H1 (cell line): ENCODE results near the gene TRMT61A. TPM values are rescaled to one million over a fixed set of nuclear protein-coding genes. Genes with fewer than 3 reads are reported as not detected.

ENCODE experiments used
- CTCF ChIA-PET: fragments of 300-600 bp; sonication (Branson Sonifier 250); formaldehyde crosslinking; loops from one replicate; lab custom pipeline; 2021; ENCODE audit not compliant: partially characterized antibody; lab: Charles Lee
- POLR2A ChIA-PET: fragments of 300-600 bp; sonication (Branson Sonifier 250); formaldehyde crosslinking; loops from one replicate; lab custom pipeline; 2021; ENCODE audit warnings: inconsistent platforms; ENCODE audit not compliant: partially characterized antibody; lab: Charles Lee
- DNase-seq, 2 experiments: peaks; one replicate each; pipeline versions ENCODE4 v3.0.0 to v3.0.0-alpha.2; 2010 to 2022; ENCODE audit warnings: low spot score in 2 of 2, low read depth in 1 of 2, mixed read lengths in 1 of 2
- FAIRE-seq: peaks from 2 replicates; lab custom pipeline; 2011; peaks lifted over from hg19 to GRCh38; lab: Jason Lieb, UNC
- H2AFZ ChIP-seq: 2 replicates; pipeline ENCODE4 v1.8.1; 2012; ENCODE audit warnings: low read length, inconsistent platforms
- H2AK5ac ChIP-seq: 2 replicates; pipeline ENCODE4 v1.6.1; 2013; ENCODE audit warnings: low read depth, low read length
- H2BK120ac ChIP-seq: replicated peaks from 2 replicates; pipeline ENCODE3; 2013; ENCODE audit warnings: low read depth, low read length, inconsistent platforms
- H2BK12ac ChIP-seq: 2 replicates; pipeline ENCODE4 v1.6.1; 2013; ENCODE audit warnings: low read depth, low read length
- H2BK15ac ChIP-seq: 2 replicates; pipeline ENCODE4 v1.6.1; 2013; ENCODE audit warnings: low read length
- H2BK20ac ChIP-seq: 2 replicates; pipeline ENCODE4 v1.6.1; 2013; ENCODE audit warnings: low read length
- H2BK5ac ChIP-seq: 2 replicates; pipeline ENCODE4 v1.6.1; 2013; ENCODE audit warnings: low read depth, low read length
- H3K14ac ChIP-seq: 2 replicates; pipeline ENCODE4 v1.6.1; 2013; ENCODE audit warnings: inconsistent platforms; ENCODE audit not compliant: insufficient read length
- H3K18ac ChIP-seq: 2 replicates; pipeline ENCODE4 v1.6.1; 2013; ENCODE audit warnings: low read length; ENCODE audit errors: extremely low read depth
- H3K23ac ChIP-seq: 2 replicates; pipeline ENCODE4 v1.6.1; 2013; ENCODE audit warnings: inconsistent platforms; ENCODE audit not compliant: insufficient read length
- H3K23me2 ChIP-seq: 2 replicates; pipeline ENCODE4 v1.6.1; 2013; ENCODE audit warnings: low read depth, low read length
- H3K27ac ChIP-seq: 2 replicates; pipeline ENCODE4 v1.6.1; 2011; ENCODE audit warnings: low read depth, low read length, inconsistent platforms
- H3K27me3 ChIP-seq, 4 experiments: replicated peaks in 1 of 4; 1 replicate in 1 of 4; 2 replicates in 3 of 4; pipeline versions ENCODE4 v1.6.1 to v1.8.1; 2011 to 2013; ENCODE audit warnings: low read length in 3 of 4, mild to moderate bottlenecking in 3 of 4, inconsistent platforms in 2 of 4, mixed read lengths in 2 of 4, moderate library complexity in 1 of 4; ENCODE audit not compliant: control insufficient read depth in 3 of 4, insufficient read depth in 3 of 4; ENCODE audit errors: extremely low read depth in 1 of 4
- H3K36me3 ChIP-seq, 4 experiments: 2 replicates each; pipeline versions ENCODE4 v1.6.1 to v1.8.1; 2011 to 2013; ENCODE audit warnings: mild to moderate bottlenecking in 4 of 4, low read length in 3 of 4, moderate library complexity in 2 of 4, control low read depth in 1 of 4, inconsistent platforms in 1 of 4; ENCODE audit not compliant: insufficient read depth in 4 of 4, control insufficient read depth in 2 of 4
- H3K4ac ChIP-seq: replicated peaks from 2 replicates; pipeline ENCODE3; 2013; ENCODE audit warnings: low read length, low read depth, mixed read lengths, inconsistent platforms; ENCODE audit not compliant: insufficient read length
- H3K4me1 ChIP-seq, 4 experiments: replicated peaks in 1 of 4; 1 replicate in 1 of 4; 2 replicates in 3 of 4; pipeline versions ENCODE4 v1.6.1 to v1.8.1; 2011 to 2013; ENCODE audit warnings: low read length in 3 of 4, inconsistent platforms in 2 of 4, mixed read lengths in 1 of 4; ENCODE audit not compliant: insufficient read depth in 4 of 4, control insufficient read depth in 3 of 4
- H3K4me2 ChIP-seq, 2 experiments: 2 replicates each; pipeline versions ENCODE4 v1.6.1 to v1.8.1; 2011 to 2013; ENCODE audit warnings: low read depth in 2 of 2, low read length in 2 of 2, control low read depth in 1 of 2, inconsistent platforms in 1 of 2, mild to moderate bottlenecking in 1 of 2; ENCODE audit not compliant: insufficient read depth in 1 of 2
- H3K4me3 ChIP-seq, 4 experiments: fragments of 200-600, 300-600 bp in 1 of 4; sonication (generic), shearing (Covaris generic), sonication (Bioruptor Twin) in 1 of 4; 2 replicates each; pipeline versions ENCODE4 v1.5.1 to v1.8.1; 2011 to 2016; ENCODE audit warnings: low read length in 4 of 4, low read depth in 3 of 4, control low read depth in 2 of 4, inconsistent platforms in 2 of 4, mild to moderate bottlenecking in 2 of 4, mixed read lengths in 1 of 4, moderate library complexity in 1 of 4; ENCODE audit not compliant: insufficient read depth in 2 of 4; ENCODE audit errors: extremely low read depth in 1 of 4
- H3K56ac ChIP-seq: replicated peaks from 2 replicates; pipeline ENCODE3; 2013; ENCODE audit warnings: low read depth, mild to moderate bottlenecking, mixed read lengths, low read length, inconsistent platforms; ENCODE audit not compliant: insufficient read length
- H3K79me1 ChIP-seq: 2 replicates; pipeline ENCODE4 v1.6.1; 2013; ENCODE audit warnings: low read depth, low read length, control low read depth
- H3K79me2 ChIP-seq, 2 experiments: 2 replicates each; pipeline versions ENCODE4 v1.6.1 to v1.8.1; 2012 to 2013; ENCODE audit warnings: low read length in 2 of 2, mild to moderate bottlenecking in 2 of 2, inconsistent platforms in 1 of 2; ENCODE audit not compliant: insufficient read depth in 2 of 2, control insufficient read depth in 1 of 2
- H3K9ac ChIP-seq, 4 experiments: replicated peaks in 1 of 4; 1 replicate in 1 of 4; 2 replicates in 3 of 4; pipeline versions ENCODE4 v1.6.1 to v1.8.1; 2011 to 2013; ENCODE audit warnings: low read depth in 3 of 4, low read length in 3 of 4, control low read depth in 2 of 4, mild to moderate bottlenecking in 2 of 4, moderate library complexity in 2 of 4, inconsistent platforms in 1 of 4; ENCODE audit errors: extremely low read depth in 1 of 4
- H3K9me3 ChIP-seq, 2 experiments: 2 replicates each; pipeline versions ENCODE4 v1.6.1 to v1.8.1; 2012 to 2013; ENCODE audit warnings: mild to moderate bottlenecking in 2 of 2, moderate library complexity in 2 of 2, control low read depth in 1 of 2, inconsistent platforms in 1 of 2, low read depth in 1 of 2, low read length in 1 of 2, mixed read lengths in 1 of 2; ENCODE audit not compliant: insufficient read depth in 2 of 2
- H4K20me1 ChIP-seq, 2 experiments: replicated peaks in 1 of 2; 2 replicates each; pipeline versions ENCODE3 to v1.8.1; 2011 to 2013; ENCODE audit warnings: inconsistent platforms in 2 of 2, low read length in 2 of 2, mild to moderate bottlenecking in 1 of 2; ENCODE audit not compliant: insufficient read depth in 2 of 2, control insufficient read depth in 1 of 2
- H4K5ac ChIP-seq: 2 replicates; pipeline ENCODE4 v1.6.1; 2013; ENCODE audit warnings: low read length, low read depth, mixed read lengths, inconsistent platforms; ENCODE audit not compliant: insufficient read length
- H4K8ac ChIP-seq: 2 replicates; pipeline ENCODE4 v1.8.0; 2013; ENCODE audit warnings: mild to moderate bottlenecking, moderate library complexity, low read length, inconsistent platforms; ENCODE audit not compliant: insufficient read depth; ENCODE audit errors: extremely low read depth
- H4K91ac ChIP-seq: replicated peaks from 2 replicates; pipeline ENCODE3; 2013; ENCODE audit warnings: low read length, mixed read lengths, inconsistent platforms; ENCODE audit not compliant: insufficient read length
- RAD21 ChIP-seq, 2 experiments: IDR thresholded peaks in 1 of 2; conservative IDR thresholded peaks in 1 of 2; 2 replicates each; pipeline ENCODE4 v1.6.1; 2011; ENCODE audit warnings: low read depth in 2 of 2, low read length in 2 of 2, improper control_type of control experiment in 1 of 2, inconsistent platforms in 1 of 2, mild to moderate bottlenecking in 1 of 2, moderate library complexity in 1 of 2
- SP4 ChIP-seq: IDR thresholded peaks from 2 replicates; pipeline ENCODE4 v1.6.1; 2012; ENCODE audit warnings: low read length, inconsistent platforms
- WGBS, 2 experiments: shearing (Covaris generic) in 1 of 2; methylation state at CpG; one replicate each; pipeline versions ENCODE4 v1.1.6 to v1.1.7; 2013 to 2015; ENCODE audit warnings: low lambda C conversion rate in 2 of 2, mixed read lengths in 2 of 2, inconsistent platforms in 1 of 2, low coverage in 1 of 2, missing lambda C conversion rate in 1 of 2; ENCODE audit not compliant: insufficient replicate concordance in 2 of 2, insufficient coverage in 1 of 2, insufficient read length in 1 of 2; ENCODE audit errors: extremely low coverage in 1 of 2, missing lambda C conversion rate in 1 of 2; 5-methylcytosine and 5-hydroxymethylcytosine counted together
- polyA plus RNA-seq, 7 experiments: library from polyadenylated mRNA; depleted of rRNA in 3 of 7; stranded (reverse) in 5 of 7; unstranded in 2 of 7; fragments of >200 nt in 5 of 7; fragments of 200-250 nt in 2 of 7; gene quantifications; 1 replicate in 5 of 7; 2 replicates in 1 of 7; 4 replicates in 1 of 7; pipeline versions ENCODE4 v1.2.1 to v1.2.3, GENCODE V29; 2011 to 2013; ENCODE audit warnings: missing spikeins in 2 of 7, mixed read lengths in 2 of 7
- total RNA-seq: library from RNA; stranded (reverse); fragmentation: NEBNext Ultra II Directional; extraction: Animal tissue kit (Norgen Biotek cat#: 25700); gene quantifications from 2 replicates; pipeline ENCODE4 v1.2.1, GENCODE V29; 2021

Gene TRMT61A
- total and polyA plus RNA-seq, 2 of the 8 experiments (the other 6 are each of a cell fraction or from before 2014, with no cell fraction given) = 15.8 to 19.0 TPM

DNA sequence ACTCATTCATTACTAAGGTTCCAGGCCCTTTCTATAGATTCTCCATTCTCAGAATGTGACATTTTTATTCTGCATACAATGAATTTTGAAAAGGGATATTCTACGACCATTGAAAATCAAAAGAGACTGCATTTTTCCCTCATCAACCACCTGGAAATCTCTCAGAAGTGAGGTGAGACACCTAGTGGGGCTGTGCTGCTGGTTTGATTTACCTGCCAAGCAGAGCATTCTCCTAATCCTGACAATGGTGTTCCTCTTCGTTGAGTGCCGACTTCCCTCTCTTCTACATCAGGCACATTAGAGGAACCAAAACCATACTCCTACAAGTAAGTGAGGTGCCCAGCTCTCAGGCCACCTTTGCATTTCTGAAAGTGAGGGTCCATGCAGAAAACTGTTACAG lies 21.2 kb upstream of the TRMT61A start:
- Histone ChIP-seq H3K23me2 (no peaks in the 10 kb centered on the region), H3K79me1 (no peaks in the 10 kb centered on the region), H3K27me3 (no peaks in the 10 kb centered on the region), H2BK20ac (no peak overlapping the region), H3K18ac (no peak overlapping the region), H3K9ac (no peak overlapping the region), H3K4me3 (no peak overlapping the region), H3K9me3 (no peaks in the 10 kb centered on the region), H4K5ac (no peak overlapping the region), H3K4me1 (no peaks in the 10 kb centered on the region), H3K27ac (no peak overlapping the region), H3K14ac (no peak overlapping the region), H4K8ac (no peak overlapping the region), H2BK5ac (no peak overlapping the region), H3K36me3 (peaks cover 15 to 41% (median 21%) of the 10 kb centered on the region in 4 experiments; a peak in 7 of 8 replicates), H2AFZ (no peak overlapping the region), H2BK12ac (no peak overlapping the region), H3K4me2 (no peak overlapping the region), H2BK120ac (no peak overlapping the region), H3K23ac (no peak overlapping the region), H3K4ac (no peak overlapping the region), H2BK15ac (no peak overlapping the region), H4K91ac (no peak overlapping the region), H4K20me1 (no peaks in the 10 kb centered on the region), H3K79me2 (no peaks in the 10 kb centered on the region), H2AK5ac (no peak overlapping the region), H3K56ac (no peak overlapping the region)
- CTCF ChIA-PET = interaction anchor here (4.3 to 31.3 kb wide), 3 partner anchors 10 to 33 kb away, joined by 32 to 921 read pairs (median 70); partner anchors contain the start of gene TRMT61A
- FAIRE-seq (no peak), DNase-seq (no peak)
- POLR2A ChIA-PET = interaction anchor here (1.5 to 5.8 kb wide), 2 partner anchors 13 to 46 kb away, joined by 3 to 76 read pairs; partner anchors contain the start of gene CKB
- TF ChIP-seq RAD21 (IDR thresholded peaks at IDR 0.05 in 1 of 2, conservative IDR thresholded peaks at IDR 0.05 in 1 of 2; ENCODE audit: low read depth in 2 of 2, low read length in 2 of 2) = no peak
- TF ChIP-seq SP4 = no peak
- WGBS, 2 experiments = 91% methylated on average over 3 of the region's 3 CpGs; no CpG with 5 or more reads in 1 of the 2 experiments
